ENCODE results near the gene LMNTD1.

Gene LMNTD1

GRCh38 chr12:25587346-25587745 is 34.3 kb upstream of the LMNTD1 start:
- TF ChIP-seq SNAI2 (CRISPR knock-in tag; IDR thresholded peaks at IDR 0.05) (no peak), ZNF70 (CRISPR knock-in tag; IDR thresholded peaks at IDR 0.05) (no peak), ZC3H10 (CRISPR knock-in tag; IDR thresholded peaks at IDR 0.05) (no peak), ZNF8 (CRISPR knock-in tag; IDR thresholded peaks at IDR 0.05) (no peak)
- no peak for ATAC-seq

- no peak for TF ChIP-seq POU6F1 (CRISPR knock-in tag; IDR thresholded peaks at IDR 0.05; ENCODE audit: borderline replicate concordance, low read depth)
- TF ChIP-seq ZNF565 (CRISPR knock-in tag; conservative IDR thresholded peaks at IDR 0.05; ENCODE audit: low read depth) = no peak
- no peak for TF ChIP-seq ZFP3 (CRISPR knock-in tag; IDR thresholded peaks at IDR 0.05)
- no peak for TF ChIP-seq ARNTL (CRISPR knock-in tag; IDR thresholded peaks at IDR 0.05; ENCODE audit: borderline replicate concordance, low read depth)
- no peak for TF ChIP-seq TSHZ2 (CRISPR knock-in tag; IDR thresholded peaks at IDR 0.05)
- TF ChIP-seq ESRRG (CRISPR knock-in tag; IDR thresholded peaks at IDR 0.05) = no peak
- no peak for TF ChIP-seq TCF4 (CRISPR knock-in tag; IDR thresholded peaks at IDR 0.05; ENCODE audit: borderline replicate concordance)
- TF ChIP-seq CREB5 (CRISPR knock-in tag; IDR thresholded peaks at IDR 0.05; ENCODE audit: low read depth) = no peak
- no peak for TF ChIP-seq BACH2 (CRISPR knock-in tag; IDR thresholded peaks at IDR 0.05; ENCODE audit: borderline replicate concordance)
- TF ChIP-seq PPARA (CRISPR knock-in tag; IDR thresholded peaks at IDR 0.05; ENCODE audit: borderline replicate concordance) = no peak
- TF ChIP-seq ZNF8 (CRISPR knock-in tag; IDR thresholded peaks at IDR 0.05) = no peak
- TF ChIP-seq TOX (CRISPR knock-in tag; IDR thresholded peaks at IDR 0.05; ENCODE audit: borderline replicate concordance) = no peak
- no peak for TF ChIP-seq SNAI2 (CRISPR knock-in tag; IDR thresholded peaks at IDR 0.05)
- no peak for TF ChIP-seq PATZ1 (CRISPR knock-in tag; IDR thresholded peaks at IDR 0.05; ENCODE audit: borderline replicate concordance)
- TF ChIP-seq CSDC2 (CRISPR knock-in tag; IDR thresholded peaks at IDR 0.05) = no peak
- no peak for ATAC-seq
Observed at GRCh38 chr12:25585662-25586061, 32.6 kb upstream of the LMNTD1 start.

- no peak for TF ChIP-seq RARB (CRISPR knock-in tag; IDR thresholded peaks at IDR 0.05)
- no peak for TF ChIP-seq ZNF8 (CRISPR knock-in tag; IDR thresholded peaks at IDR 0.05)
- 0 out of 2 replicates have a peak, but pooled peaks have one; percentile 42 for TF ChIP-seq ISL1 (CRISPR knock-in tag; IDR thresholded peaks at IDR 0.05)
- no peak for TF ChIP-seq GLIS3 (CRISPR knock-in tag; IDR thresholded peaks at IDR 0.05)
- ATAC-seq = no peak; the same call in 2 of the 3 replicates
Observed at GRCh38 chr12:25585021-25585523, 32.0 kb upstream of the LMNTD1 start.

- no peak for ATAC-seq
- TF ChIP-seq OSR1 (CRISPR knock-in tag; IDR thresholded peaks at IDR 0.05) = no peak
- no peak for TF ChIP-seq ZC3H10 (CRISPR knock-in tag; IDR thresholded peaks at IDR 0.05)
- TF ChIP-seq TSHZ2 (CRISPR knock-in tag; IDR thresholded peaks at IDR 0.05) = no peak
- no peak for TF ChIP-seq CSRNP3 (CRISPR knock-in tag; IDR thresholded peaks at IDR 0.05)
- no peak for TF ChIP-seq BACH2 (CRISPR knock-in tag; IDR thresholded peaks at IDR 0.05; ENCODE audit: borderline replicate concordance)
Observed at GRCh38 chr12:25584596-25584995, 31.5 kb upstream of the LMNTD1 start.
